ENCODE results near the gene NUDT16L1.

DNA sequence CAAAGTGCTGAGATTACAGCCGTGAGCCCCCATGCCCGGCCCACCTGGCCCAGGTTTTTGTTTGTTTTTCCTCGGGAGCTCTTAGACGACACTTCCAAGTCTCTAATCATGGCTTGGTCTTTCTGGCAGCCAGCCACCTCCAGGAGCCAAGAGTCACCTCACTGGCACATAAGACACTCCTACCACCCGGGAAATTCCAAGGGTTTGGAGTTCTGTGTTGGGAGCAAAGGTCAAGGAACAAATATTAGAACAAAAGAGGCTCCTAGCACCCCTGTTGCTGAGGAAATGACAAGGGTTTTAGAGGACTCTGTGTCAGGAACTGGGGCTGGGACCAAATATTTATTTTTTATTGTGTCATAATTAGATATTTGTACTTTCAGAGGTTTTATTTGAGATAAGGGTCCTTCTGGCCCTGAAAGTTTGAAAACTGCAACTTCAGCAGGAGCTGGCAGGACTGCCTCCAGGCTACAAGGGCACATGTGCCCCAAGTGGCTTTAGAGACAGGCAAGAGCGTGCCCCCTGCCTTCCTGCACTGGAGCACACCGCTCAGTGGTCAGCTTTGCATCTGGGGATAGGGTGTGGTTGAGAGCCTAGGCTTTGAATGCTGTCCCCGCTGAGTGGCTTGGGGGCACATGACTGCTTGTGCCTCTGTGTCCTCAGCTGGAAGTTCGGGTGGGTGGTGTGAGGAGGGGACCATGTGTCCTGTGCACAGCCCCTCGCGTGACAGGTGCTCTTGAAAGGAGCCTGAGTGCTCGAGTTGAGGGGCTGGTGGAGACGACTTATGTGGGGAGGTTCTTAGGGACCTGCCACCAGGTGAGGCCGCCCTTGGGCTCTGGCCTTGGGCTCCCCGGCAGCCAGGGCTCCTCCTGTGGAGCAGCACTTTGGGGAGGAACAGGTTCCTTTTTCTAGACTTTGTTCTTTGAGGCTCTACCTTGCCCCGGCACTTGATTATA is 39.1 kb upstream of the NUDT16L1 start:
- TF ChIP-seq POLR2A (IDR thresholded peaks at IDR 0.05): no peak
- TF ChIP-seq, protein P1, sequence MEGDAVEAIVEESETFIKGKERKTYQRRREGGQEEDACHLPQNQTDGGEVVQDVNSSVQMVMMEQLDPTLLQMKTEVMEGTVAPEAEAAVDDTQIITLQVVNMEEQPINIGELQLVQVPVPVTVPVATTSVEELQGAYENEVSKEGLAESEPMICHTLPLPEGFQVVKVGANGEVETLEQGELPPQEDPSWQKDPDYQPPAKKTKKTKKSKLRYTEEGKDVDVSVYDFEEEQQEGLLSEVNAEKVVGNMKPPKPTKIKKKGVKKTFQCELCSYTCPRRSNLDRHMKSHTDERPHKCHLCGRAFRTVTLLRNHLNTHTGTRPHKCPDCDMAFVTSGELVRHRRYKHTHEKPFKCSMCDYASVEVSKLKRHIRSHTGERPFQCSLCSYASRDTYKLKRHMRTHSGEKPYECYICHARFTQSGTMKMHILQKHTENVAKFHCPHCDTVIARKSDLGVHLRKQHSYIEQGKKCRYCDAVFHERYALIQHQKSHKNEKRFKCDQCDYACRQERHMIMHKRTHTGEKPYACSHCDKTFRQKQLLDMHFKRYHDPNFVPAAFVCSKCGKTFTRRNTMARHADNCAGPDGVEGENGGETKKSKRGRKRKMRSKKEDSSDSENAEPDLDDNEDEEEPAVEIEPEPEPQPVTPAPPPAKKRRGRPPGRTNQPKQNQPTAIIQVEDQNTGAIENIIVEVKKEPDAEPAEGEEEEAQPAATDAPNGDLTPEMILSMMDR (IDR thresholded peaks at IDR 0.05 in 4 of 5, conservative IDR thresholded peaks at IDR 0.05 in 1 of 5): no peak
